ENCODE measurements around the gene RUSC2.

DNA sequence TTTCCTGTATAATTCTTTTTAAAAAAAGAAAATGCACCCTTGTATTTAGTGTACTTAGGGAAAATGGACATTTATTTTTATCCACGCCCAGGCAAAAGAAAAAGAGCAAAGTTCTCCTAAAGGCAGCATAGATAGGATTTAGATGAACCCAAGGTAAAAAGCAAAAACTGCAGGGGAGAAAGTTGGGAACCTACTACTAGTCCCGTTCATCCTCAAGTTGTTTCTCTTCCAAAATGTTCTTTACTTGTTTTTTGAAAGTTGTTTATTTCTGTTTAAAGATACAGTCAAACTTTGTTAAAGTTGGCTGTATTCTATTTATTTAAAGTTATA, 9.8 kb downstream of the RUSC2 start:
- TF ChIP-seq, protein P1, sequence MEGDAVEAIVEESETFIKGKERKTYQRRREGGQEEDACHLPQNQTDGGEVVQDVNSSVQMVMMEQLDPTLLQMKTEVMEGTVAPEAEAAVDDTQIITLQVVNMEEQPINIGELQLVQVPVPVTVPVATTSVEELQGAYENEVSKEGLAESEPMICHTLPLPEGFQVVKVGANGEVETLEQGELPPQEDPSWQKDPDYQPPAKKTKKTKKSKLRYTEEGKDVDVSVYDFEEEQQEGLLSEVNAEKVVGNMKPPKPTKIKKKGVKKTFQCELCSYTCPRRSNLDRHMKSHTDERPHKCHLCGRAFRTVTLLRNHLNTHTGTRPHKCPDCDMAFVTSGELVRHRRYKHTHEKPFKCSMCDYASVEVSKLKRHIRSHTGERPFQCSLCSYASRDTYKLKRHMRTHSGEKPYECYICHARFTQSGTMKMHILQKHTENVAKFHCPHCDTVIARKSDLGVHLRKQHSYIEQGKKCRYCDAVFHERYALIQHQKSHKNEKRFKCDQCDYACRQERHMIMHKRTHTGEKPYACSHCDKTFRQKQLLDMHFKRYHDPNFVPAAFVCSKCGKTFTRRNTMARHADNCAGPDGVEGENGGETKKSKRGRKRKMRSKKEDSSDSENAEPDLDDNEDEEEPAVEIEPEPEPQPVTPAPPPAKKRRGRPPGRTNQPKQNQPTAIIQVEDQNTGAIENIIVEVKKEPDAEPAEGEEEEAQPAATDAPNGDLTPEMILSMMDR (tag by site-specific recombination; IDR thresholded peaks at IDR 0.05) = no peak
- TF ChIP-seq TCF7L2 (IDR thresholded peaks at IDR 0.05; ENCODE audit: borderline replicate concordance, low read depth, low read length) (no peak), ZBTB7A (tag by site-specific recombination; IDR thresholded peaks at IDR 0.05; ENCODE audit: low read depth) (no peak), ZNF24 (tag by site-specific recombination; IDR thresholded peaks at IDR 0.05) (no peak), SP2 (tag by site-specific recombination; IDR thresholded peaks at IDR 0.05) (no peak), GLIS2 (tag by site-specific recombination; IDR thresholded peaks at IDR 0.05) (no peak), REPIN1 (tag by site-specific recombination; IDR thresholded peaks at IDR 0.05; ENCODE audit: low read depth) (no peak)
- TF ChIP-seq, protein P2, sequence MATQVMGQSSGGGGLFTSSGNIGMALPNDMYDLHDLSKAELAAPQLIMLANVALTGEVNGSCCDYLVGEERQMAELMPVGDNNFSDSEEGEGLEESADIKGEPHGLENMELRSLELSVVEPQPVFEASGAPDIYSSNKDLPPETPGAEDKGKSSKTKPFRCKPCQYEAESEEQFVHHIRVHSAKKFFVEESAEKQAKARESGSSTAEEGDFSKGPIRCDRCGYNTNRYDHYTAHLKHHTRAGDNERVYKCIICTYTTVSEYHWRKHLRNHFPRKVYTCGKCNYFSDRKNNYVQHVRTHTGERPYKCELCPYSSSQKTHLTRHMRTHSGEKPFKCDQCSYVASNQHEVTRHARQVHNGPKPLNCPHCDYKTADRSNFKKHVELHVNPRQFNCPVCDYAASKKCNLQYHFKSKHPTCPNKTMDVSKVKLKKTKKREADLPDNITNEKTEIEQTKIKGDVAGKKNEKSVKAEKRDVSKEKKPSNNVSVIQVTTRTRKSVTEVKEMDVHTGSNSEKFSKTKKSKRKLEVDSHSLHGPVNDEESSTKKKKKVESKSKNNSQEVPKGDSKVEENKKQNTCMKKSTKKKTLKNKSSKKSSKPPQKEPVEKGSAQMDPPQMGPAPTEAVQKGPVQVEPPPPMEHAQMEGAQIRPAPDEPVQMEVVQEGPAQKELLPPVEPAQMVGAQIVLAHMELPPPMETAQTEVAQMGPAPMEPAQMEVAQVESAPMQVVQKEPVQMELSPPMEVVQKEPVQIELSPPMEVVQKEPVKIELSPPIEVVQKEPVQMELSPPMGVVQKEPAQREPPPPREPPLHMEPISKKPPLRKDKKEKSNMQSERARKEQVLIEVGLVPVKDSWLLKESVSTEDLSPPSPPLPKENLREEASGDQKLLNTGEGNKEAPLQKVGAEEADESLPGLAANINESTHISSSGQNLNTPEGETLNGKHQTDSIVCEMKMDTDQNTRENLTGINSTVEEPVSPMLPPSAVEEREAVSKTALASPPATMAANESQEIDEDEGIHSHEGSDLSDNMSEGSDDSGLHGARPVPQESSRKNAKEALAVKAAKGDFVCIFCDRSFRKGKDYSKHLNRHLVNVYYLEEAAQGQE (tag by site-specific recombination; IDR thresholded peaks at IDR 0.05) = no peak
